HG02763 (cell line): ENCODE data around the gene DERL3.
"Not testable (repeated sequence)": the region's sequence is repeated elsewhere in the genome, so short reads cannot be mapped to it uniquely, and the experiment has no call there.

Experiments
- ATAC-seq: cut with Tn5 transposase; IDR thresholded peaks from one replicate; pipeline ENCODE4 v1.9.1; 2021; ENCODE audit warnings: mild to moderate bottlenecking, moderate library complexity; ENCODE audit not compliant: unreplicated experiment

The DERL3 gene

DNA sequence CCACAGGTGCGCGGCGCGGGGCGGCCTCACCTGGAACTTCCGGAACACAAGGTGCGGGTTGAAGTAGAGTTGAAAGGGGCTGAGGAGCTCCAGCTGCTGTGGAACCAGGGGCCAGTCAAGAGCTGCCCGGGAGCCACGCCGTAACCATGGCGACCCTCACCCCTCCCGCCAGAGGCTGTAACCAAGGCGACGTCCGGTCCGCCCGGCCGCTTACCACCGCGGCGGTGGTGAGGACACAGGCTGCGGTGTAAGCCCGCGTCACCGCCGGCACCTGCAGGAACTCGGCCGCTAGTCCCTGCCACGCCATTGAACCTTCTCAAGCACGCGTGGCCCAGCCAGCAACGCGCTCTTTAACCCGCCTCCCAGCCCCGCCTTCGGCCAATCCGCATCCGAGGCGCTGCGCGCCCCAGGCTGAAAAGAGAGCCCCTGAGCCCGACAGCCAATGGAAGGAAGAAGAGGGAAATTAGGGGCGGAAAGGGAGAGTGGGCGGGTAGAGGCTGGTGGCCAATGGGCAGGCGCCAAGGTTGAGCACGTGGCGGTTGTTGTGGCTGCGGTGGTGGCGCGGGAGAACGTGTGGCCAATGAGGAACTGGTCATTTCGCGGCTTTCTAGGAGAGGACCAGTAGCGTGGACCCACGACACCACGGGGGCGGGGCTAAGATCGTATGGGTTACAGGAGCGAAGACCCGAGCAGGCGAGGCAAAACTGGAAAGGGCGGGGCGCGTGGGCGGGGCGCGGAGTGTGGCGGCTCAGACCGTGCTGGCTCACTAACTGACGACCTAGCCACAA is at the start of gene DERL3:
Gene DERL3 (minus strand): TSS at position 326 of the 788 bp plus-strand sequence. CDS start 19 bp downstream, at position 307.
- peak; percentile 88 for ATAC-seq

- ATAC-seq, result no peak
Observed at GRCh38 chr22:23884140-23884539, 45.3 kb upstream of the DERL3 start.

GRCh38 chr22:23883658-23884057 is 44.9 kb upstream of the DERL3 start:
- ATAC-seq, result no peak

- no peak for ATAC-seq
Observed at GRCh38 chr22:23882370-23882769, 43.6 kb upstream of the DERL3 start.

DNA sequence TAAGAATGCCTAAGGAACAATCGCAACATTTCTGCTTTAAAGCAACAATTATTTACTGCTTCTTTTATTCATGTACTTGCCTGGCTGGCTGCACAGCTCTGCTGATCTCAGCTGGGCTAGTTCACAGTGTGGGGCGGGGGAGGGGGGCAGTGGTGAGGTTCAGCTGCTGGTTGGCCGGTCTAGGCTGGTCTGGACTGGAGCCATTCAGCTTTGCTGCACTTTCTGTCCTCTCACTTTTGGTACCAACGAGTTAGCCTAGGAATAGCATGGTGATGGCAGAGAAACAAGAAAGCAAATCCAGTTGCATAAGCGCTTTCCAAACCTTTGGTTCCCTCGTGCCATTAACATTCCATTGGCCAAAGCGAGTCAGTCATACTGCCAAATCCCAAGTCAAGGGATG is 39.4 kb upstream of the DERL3 start:
- no peak for ATAC-seq

DNA sequence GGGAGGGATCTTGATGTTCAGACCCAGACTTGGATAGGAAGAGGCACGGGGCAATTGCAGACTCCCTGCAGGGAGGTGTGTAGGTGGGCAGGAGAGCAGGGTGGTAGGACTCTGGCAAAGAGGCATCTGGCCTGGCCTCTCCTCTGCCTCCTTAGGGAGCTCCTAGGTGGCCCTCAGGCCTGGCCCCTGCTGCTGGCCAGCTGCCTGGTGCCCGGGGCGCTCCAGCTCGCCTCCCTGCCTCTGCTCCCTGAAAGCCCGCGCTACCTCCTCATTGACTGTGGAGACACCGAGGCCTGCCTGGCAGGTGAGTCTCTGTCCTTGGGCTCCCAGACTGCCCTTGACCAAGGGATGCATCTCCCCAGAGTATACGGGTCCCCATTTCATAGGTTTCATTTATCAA is 38.8 kb upstream of the DERL3 start:
- ATAC-seq, result no peak

DNA sequence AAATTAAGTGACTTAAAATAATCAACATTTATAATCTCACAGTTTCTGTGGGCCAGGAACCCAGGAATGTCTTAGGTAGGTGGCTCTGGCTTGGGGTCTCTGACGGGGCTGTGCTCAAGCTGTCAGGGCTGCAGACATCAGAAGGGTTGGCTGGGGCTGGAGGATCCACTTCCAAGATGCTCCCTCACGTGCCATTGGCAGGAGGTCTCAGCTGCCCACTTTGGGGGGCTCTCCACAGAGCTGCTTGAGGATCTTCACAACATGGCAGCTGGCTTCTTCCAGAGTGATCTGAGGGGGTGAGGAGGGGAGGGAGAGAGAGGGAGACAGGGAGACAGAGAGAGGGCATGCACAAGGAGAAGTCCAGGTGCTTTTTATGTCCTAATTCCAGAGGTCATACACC is 37.0 kb upstream of the DERL3 start:
- ATAC-seq, result no peak

DNA sequence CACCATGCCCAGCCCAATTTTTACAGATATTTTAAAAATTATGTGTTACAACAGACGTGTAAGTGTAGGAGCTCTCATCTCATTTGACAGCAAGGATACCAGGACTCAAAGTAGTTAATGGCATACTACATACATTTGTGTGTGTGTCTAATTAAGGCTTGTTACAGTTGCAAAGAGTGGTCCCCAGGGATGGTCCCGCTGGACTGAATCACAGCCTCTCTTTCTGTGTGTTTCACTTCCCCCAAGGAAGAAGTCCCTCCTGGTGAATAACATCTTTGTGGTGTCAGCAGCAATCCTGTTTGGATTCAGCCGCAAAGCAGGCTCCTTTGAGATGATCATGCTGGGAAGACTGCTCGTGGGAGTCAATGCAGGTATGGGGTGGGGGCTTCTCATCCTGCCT is 36.1 kb upstream of the DERL3 start:
- no peak for ATAC-seq

DNA sequence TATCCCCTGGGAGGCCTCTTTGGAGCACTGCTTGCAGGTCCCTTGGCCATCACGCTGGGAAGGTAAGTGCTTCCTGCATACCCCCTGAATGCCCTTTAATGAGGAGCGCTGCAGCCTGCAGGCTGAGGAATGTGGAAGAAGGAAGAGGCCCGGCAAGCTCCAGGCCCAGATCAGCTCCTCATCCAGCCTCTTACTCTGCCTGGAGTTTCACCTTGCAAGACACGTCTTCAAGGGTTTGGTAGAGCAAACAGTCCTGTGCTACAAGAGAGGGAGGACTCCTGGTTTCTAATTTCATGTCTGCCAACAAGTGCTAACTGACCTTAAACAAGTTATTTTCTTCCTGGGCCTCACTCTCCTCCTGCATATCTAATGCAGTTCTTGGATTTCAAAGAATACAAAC is 29.8 kb upstream of the DERL3 start:
- ATAC-seq, result no peak

GRCh38 chr22:23864499-23865154 is 25.8 kb upstream of the DERL3 start:
- ATAC-seq, result not testable (repeated sequence)

DNA sequence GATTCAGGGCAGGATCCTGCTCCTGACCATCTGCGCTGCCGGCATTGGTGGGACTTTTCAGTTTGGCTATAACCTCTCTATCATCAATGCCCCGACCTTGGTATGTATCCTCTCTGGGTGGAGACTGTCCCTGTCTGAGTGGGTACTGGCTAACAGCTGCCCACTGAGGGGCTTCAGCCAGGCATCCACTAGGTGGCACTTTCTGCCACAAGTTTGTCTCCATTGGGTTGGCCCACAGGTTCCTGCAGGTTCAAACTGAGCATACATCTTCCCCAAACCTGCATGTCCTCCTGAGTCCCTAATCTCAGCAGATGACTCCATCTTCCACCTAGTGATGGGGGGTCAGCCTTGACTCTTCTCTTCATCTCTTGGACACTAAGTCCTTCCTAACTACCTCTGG is 23.3 kb upstream of the DERL3 start:
- no peak for ATAC-seq

DNA sequence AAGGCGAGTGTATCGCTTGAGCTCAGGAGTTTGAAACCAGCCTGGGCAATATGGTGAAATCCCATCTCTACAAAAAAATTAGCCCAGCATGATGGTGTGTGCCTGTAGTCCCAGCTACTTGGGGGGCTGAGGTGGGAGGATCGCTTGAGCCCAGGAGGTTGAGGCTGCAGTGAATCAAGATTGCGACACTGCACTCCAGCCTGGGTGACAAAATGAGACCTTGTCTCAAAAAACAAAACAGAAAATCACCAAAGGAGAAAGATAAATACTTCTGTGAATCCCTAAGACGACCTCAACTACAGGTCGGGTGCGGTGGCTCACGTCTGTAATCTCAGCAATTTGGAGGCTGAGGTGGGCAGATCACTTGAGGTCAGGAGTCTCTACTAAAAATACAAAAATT is 21.4 kb upstream of the DERL3 start:
- ATAC-seq, result not testable (repeated sequence)

DNA sequence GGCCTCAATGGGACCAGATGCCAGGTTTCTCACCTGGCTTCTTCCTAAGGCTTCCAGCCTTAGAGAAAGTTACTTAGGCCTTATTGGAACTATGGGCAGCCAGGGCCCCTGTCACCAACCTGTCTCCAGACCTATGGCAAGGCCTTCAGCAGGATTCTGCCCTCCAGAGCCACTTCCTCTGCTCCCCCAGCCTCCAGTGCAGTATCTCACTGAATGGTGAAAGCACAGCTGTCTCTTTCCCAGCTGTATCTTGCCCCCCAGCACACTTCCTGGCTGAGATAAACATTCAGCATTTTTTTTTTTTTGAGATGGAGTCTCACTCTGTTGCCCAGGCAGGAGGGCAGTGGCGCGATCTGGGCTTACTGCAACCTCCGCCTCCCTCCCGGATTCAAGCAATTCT is 20.4 kb upstream of the DERL3 start:
- no peak for ATAC-seq

DNA sequence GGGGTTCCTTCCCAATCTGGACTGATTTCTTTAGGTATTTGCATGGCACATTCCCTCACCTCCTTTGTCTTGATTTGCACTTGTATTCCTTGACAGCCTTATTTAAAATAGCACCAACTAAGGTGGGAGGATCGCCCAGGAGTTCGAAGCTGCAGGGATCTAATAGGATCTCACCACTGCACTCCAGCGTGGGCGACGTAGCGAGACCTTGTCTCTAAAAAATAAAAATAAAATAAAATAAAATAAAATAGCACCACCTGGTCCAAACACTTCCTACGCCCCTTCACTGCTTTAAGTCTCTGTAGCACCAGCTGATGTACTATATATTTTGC is 19.6 kb upstream of the DERL3 start:
- ATAC-seq, result no peak

DNA sequence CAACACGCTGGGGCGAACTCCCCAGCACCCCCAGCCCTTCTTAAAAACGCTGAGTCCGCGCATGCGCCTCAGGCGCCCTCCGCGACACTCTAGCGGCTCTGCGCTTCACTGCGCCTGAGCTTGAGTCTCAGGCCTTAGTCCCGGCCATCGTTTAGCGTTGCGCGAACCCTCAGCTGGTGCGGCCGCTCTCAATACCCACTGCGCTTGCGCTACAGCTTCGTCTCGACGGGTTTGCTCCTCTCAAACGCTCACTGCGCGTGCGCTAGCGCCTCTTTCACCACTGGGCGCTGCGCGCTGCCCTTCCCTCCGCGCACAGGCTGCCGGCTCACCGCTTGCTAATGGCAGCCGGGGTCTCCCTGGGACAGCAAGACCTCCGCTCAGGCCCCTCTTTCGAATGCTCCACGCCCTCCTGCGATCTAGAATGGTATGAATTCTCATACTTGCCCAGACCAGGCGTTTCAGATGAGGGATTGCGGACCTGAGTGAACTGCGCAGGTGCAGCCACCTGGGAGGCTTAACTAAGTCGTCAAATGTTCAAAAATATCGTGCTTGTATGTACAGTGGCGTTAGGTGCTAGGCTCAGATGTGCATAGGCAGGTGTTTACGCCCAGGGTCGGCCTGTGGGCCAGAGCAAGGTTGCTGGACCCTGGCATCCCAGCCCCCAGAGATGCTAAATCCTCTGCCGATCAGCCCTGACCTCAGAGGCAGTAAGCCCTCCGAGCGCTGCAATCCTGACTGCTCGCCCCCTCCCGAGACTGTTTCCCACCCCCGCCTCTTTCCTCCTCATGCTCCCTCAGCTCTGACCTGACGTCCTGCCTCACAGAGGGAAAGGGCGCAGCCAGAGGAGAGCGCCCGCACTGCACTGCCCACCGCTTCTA is 19.0 kb upstream of the DERL3 start, which contains the start of gene SLC2A11:
Gene SLC2A11 (plus strand): TSS at position 270 of the 878 bp plus-strand sequence. CDS start 125 bp downstream, at position 395.
- peak; percentile 96 for ATAC-seq

DNA sequence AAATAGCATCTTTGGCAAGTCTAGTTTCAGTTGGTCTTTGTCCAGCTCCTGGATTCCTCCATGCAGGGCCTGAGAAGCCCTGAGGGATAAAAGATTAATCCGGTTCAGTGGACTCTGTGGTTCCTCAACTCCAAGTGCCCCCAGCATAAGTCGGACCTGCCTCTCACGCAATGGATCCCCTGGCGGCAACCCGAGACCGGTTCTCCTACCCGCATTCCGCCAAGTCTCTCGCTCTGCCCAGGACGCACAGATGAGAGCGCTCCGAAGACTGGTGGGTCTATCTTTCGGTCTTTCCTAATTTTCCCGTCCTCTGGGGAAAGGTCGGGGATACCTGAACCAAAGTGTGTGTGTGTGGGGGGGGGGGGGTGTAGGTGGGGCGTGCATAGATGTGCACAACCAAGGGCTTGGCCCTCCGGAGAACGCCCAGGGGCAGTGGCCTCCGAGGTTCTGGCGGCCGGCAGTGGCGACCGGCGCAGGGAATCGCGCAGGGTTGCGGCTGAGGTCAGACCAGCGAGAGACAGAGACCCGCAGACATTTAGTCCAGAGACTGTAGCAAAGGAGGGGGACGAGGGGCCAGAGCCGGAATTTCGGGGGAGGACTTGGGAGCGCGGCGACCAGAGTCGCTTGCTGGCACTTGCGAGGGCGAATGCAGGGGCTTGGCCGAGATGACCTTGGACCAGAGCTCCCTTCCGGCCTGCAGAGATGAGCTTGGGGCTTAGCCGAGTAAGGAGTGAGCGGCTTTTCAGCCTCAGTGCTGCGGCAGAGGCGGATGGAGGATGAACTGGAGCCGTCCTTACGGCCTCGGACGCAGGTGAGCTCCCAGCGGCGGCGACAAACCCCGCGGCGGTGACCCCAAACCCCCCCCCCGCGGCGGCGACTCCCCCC is 18.2 kb upstream of the DERL3 start:
- peak; percentile 38 for ATAC-seq

DNA sequence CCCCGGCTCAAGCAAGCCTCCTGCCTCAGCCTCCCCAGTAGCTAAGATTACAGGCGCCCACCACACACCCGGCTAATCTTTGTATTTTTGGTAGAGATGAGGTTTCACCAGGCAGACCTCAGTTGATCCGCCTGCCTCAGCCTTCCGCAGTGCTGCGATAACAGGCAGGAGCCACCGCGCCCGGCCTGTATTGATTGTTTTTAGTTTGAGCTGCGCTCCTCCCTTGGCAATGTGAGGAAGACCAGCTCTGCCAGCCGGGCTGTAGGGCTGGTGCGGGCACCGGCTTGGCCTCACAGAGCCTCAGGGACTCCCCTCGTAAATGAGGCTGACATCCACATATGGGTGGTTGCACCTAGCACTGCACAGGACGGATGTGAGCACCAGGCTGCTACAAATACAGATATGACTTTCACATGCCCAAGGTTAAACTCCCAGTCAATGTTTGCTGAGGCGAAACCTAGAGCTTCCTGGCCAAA is 11.4 kb upstream of the DERL3 start:
- ATAC-seq, result no peak

DNA sequence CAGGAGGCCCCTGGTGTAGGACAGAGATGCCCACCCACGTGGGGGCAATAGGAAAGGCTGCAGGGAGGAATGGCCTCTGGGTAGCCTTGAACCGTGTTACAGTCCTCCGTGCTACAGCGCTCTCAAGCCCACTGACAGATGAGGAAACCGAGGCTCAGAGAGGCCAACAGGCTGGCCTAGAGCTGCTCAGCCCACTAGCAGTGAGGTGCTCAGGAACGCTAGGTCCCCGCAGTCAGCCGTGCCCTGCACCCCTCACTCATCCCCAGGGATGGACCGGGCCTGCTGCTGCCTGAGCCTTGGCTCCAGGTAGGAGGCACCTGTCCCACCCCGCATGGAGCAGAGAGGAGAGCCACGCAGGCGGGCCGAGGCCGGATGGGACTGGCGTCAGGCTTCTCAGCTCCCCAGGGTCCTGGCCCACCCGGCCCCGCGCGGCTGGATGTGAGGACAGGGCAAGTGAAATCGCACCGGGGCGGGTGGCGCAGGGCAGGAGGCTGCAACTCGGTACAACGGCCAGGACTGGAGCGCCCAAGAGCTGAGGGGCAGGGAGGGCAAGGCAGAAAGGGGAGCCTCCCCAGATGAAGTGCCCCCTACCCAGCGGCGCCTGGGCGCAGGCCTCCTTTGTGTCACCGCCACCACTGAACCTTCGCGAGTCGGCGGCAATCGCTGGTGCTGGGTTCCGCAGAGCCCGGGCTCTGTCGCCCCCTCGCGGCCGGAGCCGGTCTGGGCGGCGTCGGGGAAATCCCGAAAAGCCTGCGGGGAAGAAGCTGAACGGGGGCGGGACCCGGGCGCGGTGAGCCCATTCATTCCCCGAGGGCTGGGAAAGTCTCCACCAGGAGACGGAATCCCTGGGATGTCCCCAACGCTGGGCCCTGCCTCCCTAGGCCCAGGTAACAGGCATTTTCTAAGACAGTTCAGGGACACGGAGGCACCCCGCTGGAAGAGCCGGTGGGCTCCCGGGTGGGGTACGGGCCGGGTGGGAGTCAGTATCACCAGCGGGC is 10.5 kb upstream of the DERL3 start:
- ATAC-seq, result no peak
